Right lobe of liver (tissue), 4 donors: ENCODE measurements around the gene METTL25.

ENCODE experiments used
- POLR2A ChIP-seq: fragments of 450-650 bp; IDR thresholded peaks from one replicate; pipeline ENCODE4 v1.6.1; 2017; ENCODE audit warnings: antibody characterized with exemption, mild to moderate bottlenecking
- TF ChIP-seq, protein P1 (sequence below), 4 donors: fragments of 200-600 bp in 3 of 4; fragments of 450-650 bp in 1 of 4; IDR thresholded peaks; one replicate each; pipeline versions ENCODE4 v1.5.1 to v1.8.0; 2016 to 2022; ENCODE audit warnings: antibody characterized with exemption in 4 of 4, mild to moderate bottlenecking in 2 of 4
- donor health status: DM: no; HTN: no; CAD: no.
- donor health status: DM: no; HTN: no; CAD: no.
- donor health status: DM: no; HTN: yes; CAD: no.

DNA sequence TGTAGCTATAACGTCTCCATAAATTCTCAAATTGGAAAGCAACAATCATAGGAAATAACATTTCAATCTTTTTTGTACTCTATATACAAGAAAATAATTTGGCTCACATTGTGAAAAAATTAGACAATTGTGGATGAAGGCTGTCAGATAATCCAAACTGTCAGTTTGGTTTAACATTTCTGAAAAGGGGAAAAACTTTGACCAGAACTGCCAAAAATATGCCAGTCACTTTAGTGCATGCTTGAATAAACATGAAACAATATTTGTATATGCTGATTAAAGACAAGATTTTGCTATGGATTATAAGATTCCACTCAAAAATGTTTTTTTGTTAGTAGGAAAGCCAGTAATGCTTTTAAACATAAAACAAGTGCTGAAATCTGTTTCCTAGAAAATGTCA lies 39.1 kb upstream of the METTL25 start:
- no peak for TF ChIP-seq POLR2A
- TF ChIP-seq, protein P1, sequence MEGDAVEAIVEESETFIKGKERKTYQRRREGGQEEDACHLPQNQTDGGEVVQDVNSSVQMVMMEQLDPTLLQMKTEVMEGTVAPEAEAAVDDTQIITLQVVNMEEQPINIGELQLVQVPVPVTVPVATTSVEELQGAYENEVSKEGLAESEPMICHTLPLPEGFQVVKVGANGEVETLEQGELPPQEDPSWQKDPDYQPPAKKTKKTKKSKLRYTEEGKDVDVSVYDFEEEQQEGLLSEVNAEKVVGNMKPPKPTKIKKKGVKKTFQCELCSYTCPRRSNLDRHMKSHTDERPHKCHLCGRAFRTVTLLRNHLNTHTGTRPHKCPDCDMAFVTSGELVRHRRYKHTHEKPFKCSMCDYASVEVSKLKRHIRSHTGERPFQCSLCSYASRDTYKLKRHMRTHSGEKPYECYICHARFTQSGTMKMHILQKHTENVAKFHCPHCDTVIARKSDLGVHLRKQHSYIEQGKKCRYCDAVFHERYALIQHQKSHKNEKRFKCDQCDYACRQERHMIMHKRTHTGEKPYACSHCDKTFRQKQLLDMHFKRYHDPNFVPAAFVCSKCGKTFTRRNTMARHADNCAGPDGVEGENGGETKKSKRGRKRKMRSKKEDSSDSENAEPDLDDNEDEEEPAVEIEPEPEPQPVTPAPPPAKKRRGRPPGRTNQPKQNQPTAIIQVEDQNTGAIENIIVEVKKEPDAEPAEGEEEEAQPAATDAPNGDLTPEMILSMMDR (IDR thresholded peaks at IDR 0.05), result no peak
